ENCODE data around the gene JAKMIP2. TPM values are rescaled to one million over a fixed set of nuclear protein-coding genes. Genes with fewer than 3 reads are reported as not detected.
"Not testable (repeated sequence)": the region's sequence is repeated elsewhere in the genome, so short reads cannot be mapped to it uniquely, and the experiment has no call there.

Gene JAKMIP2
- total and polyA plus RNA-seq, 9 donors: 0.10 to 7.0 (median 0.24) TPM

GRCh38 chr5:147590096-147590495 lies 192.4 kb downstream of the JAKMIP2 start:
- intact Hi-C loops (cut with DNase I): no loop called here
- H3K27ac ChIP-seq: no peak overlapping the region
- no peak overlapping the region for H3K4me3 ChIP-seq
- TF ChIP-seq CTCF (IDR thresholded peaks at IDR 0.05): no peak
- no peak for TF ChIP-seq POLR2A (IDR thresholded peaks at IDR 0.05)
- no peak for TF ChIP-seq EP300 (IDR thresholded peaks at IDR 0.05)
- H3K27me3 ChIP-seq: no peaks in the 10 kb centered on the region
- no peaks in the 10 kb centered on the region for H3K36me3 ChIP-seq
- H3K4me1 ChIP-seq (ENCODE audit: insufficient read depth): no peaks in the 10 kb centered on the region
- no peak for DNase-seq
- H3K9me3 ChIP-seq: no peaks in the 10 kb centered on the region

GRCh38 chr5:147586832-147587231 lies 195.7 kb downstream of the JAKMIP2 start:
- 25 to 100% (median 100%) methylated on average over 1 of the region's 1 CpG for WGBS, 3 donors
- Histone ChIP-seq H3K4me3 (no peak overlapping the region), H3K4me1 (ENCODE audit: insufficient read depth) (no peaks in the 10 kb centered on the region), H3K9me3 (no peaks in the 10 kb centered on the region), H3K36me3 (no peaks in the 10 kb centered on the region), H3K27me3 (no peaks in the 10 kb centered on the region), H3K27ac (no peak overlapping the region)
- intact Hi-C loops (cut with DNase I): no loop called here
- TF ChIP-seq CTCF (IDR thresholded peaks at IDR 0.05) (no peak), EP300 (IDR thresholded peaks at IDR 0.05) (no peak), POLR2A (IDR thresholded peaks at IDR 0.05) (no peak)
- no peak for DNase-seq

- H3K27me3 ChIP-seq: no peaks in the 10 kb centered on the region
- no peak overlapping the region for H3K4me3 ChIP-seq
- no peak overlapping the region for H3K27ac ChIP-seq
- H3K4me1 ChIP-seq (ENCODE audit: insufficient read depth): no peaks in the 10 kb centered on the region
- TF ChIP-seq CTCF (IDR thresholded peaks at IDR 0.05): no peak
- no peak for TF ChIP-seq POLR2A (IDR thresholded peaks at IDR 0.05)
- TF ChIP-seq EP300 (IDR thresholded peaks at IDR 0.05): no peak
- no peaks in the 10 kb centered on the region for H3K9me3 ChIP-seq
- intact Hi-C loops (cut with DNase I): no loop called here
- H3K36me3 ChIP-seq: no peaks in the 10 kb centered on the region
- 92 to 93% (median 92%) methylated on average over 4 of the region's 4 CpGs for WGBS, 3 donors
- DNase-seq: no peak
Observed at GRCh38 chr5:147586221-147586620, 196.3 kb downstream of the JAKMIP2 start.

- intact Hi-C loops (cut with DNase I): not testable (repeated sequence)
- 54 to 73% (median 60%) methylated on average over 6 of the region's 6 CpGs for WGBS, 3 donors
Observed at GRCh38 chr5:147582272-147582671, 200.3 kb downstream of the JAKMIP2 start.

GRCh38 chr5:147580418-147580817 lies 202.1 kb downstream of the JAKMIP2 start:
- H3K27me3 ChIP-seq; H3K36me3 ChIP-seq; intact Hi-C loops (cut with DNase I); DNase-seq; H3K4me3 ChIP-seq; H3K4me1 ChIP-seq (ENCODE audit: insufficient read depth); H3K27ac ChIP-seq; H3K9me3 ChIP-seq: not testable (repeated sequence)
- 75 to 97% (median 96%) methylated on average over 7 of the region's 7 CpGs for WGBS, 3 donors

More at GRCh38 chr5:147582272-147582671, 200.3 kb downstream of the JAKMIP2 start:
- H3K4me1 ChIP-seq (ENCODE audit: insufficient read depth); H3K4me3 ChIP-seq; H3K27me3 ChIP-seq; H3K36me3 ChIP-seq; H3K27ac ChIP-seq; H3K9me3 ChIP-seq; DNase-seq: not testable (repeated sequence)

Data from ovary (tissue), 9 donors.